Measurements from ENCODE around the gene FFAR3. TPM values are rescaled to one million over a fixed set of nuclear protein-coding genes. Genes with fewer than 3 reads are reported as not detected.

Gene FFAR3
- total RNA-seq, 6 donors from 2014 or later: 0.24 TPM; not detected in 5

GRCh38 chr19:35362261-35363000 is 4.2 kb downstream of the FFAR3 start:
- H3K4me1 ChIP-seq: peaks cover 0 to 10% (median 7%) of the 10 kb centered on the region in 4 donors
- 82 to 83% methylated on average over 6 to 12 of the region's 14 CpGs for WGBS, 2 donors
- no peak overlapping the region for H3K4me3 ChIP-seq
- no peaks in the 10 kb centered on the region for H3K9me3 ChIP-seq
- no peaks in the 10 kb centered on the region for H3K27me3 ChIP-seq
- DNase-seq (peak in 1 of 2 donors; percentile 32), ATAC-seq (ENCODE audit: low FRiP score in 2 of 2) (no peak)
- H3K27ac ChIP-seq: no peak overlapping the region
- no peak for TF ChIP-seq POLR2AphosphoS5 (IDR thresholded peaks at IDR 0.05)
- TF ChIP-seq, protein P1, sequence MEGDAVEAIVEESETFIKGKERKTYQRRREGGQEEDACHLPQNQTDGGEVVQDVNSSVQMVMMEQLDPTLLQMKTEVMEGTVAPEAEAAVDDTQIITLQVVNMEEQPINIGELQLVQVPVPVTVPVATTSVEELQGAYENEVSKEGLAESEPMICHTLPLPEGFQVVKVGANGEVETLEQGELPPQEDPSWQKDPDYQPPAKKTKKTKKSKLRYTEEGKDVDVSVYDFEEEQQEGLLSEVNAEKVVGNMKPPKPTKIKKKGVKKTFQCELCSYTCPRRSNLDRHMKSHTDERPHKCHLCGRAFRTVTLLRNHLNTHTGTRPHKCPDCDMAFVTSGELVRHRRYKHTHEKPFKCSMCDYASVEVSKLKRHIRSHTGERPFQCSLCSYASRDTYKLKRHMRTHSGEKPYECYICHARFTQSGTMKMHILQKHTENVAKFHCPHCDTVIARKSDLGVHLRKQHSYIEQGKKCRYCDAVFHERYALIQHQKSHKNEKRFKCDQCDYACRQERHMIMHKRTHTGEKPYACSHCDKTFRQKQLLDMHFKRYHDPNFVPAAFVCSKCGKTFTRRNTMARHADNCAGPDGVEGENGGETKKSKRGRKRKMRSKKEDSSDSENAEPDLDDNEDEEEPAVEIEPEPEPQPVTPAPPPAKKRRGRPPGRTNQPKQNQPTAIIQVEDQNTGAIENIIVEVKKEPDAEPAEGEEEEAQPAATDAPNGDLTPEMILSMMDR (IDR thresholded peaks at IDR 0.05): no peak
- TF ChIP-seq POLR2A (IDR thresholded peaks at IDR 0.05): no peak
- no peak for TF ChIP-seq EP300 (IDR thresholded peaks at IDR 0.05)
- no peaks in the 10 kb centered on the region for H3K36me3 ChIP-seq

DNA sequence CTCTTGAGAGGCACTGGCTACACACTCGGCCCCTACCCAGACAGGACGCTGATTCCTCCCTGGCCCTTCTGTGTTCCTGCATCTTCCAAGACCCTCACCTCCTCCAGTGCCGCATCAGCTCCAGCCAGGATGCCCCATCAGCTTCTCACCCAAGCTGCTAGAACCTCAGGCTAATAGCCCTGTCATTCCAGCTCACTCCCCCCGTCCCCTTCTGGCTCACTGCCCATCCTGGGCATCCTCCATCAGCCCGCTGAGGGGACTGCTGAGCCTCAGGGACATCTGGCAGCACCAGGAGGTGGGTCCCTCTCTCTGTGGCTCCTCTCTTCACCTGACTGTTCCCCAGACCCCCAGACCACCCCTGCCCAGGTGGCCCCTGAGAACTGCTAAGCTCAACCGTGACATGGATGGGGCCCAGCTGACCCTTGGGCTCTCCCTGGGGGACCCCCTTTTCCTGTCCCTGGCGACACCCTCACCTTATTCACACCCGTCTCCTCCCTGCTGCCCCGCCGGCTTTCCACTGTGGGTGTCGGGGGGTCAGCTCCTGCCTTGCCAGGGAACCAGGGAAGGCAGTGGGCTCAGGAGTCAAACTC is 4.8 kb downstream of the FFAR3 start:
- Histone ChIP-seq H3K4me3 (no peak overlapping the region), H3K27me3 (no peaks in the 10 kb centered on the region), H3K9me3 (no peaks in the 10 kb centered on the region), H3K36me3 (no peaks in the 10 kb centered on the region), H3K27ac (no peak overlapping the region), H3K4me1 (peaks cover 0 to 3% (median 1%) of the 10 kb centered on the region in 4 donors)
- TF ChIP-seq POLR2A (IDR thresholded peaks at IDR 0.05): no peak
- TF ChIP-seq POLR2AphosphoS5 (IDR thresholded peaks at IDR 0.05): no peak
- TF ChIP-seq EP300 (IDR thresholded peaks at IDR 0.05): no peak
- TF ChIP-seq, protein P1 (IDR thresholded peaks at IDR 0.05): no peak
- ATAC-seq (ENCODE audit: low FRiP score in 2 of 2): no peak
- no peak for DNase-seq
- 90 to 92% methylated on average over 7 to 9 of the region's 11 CpGs for WGBS, 2 donors

DNA sequence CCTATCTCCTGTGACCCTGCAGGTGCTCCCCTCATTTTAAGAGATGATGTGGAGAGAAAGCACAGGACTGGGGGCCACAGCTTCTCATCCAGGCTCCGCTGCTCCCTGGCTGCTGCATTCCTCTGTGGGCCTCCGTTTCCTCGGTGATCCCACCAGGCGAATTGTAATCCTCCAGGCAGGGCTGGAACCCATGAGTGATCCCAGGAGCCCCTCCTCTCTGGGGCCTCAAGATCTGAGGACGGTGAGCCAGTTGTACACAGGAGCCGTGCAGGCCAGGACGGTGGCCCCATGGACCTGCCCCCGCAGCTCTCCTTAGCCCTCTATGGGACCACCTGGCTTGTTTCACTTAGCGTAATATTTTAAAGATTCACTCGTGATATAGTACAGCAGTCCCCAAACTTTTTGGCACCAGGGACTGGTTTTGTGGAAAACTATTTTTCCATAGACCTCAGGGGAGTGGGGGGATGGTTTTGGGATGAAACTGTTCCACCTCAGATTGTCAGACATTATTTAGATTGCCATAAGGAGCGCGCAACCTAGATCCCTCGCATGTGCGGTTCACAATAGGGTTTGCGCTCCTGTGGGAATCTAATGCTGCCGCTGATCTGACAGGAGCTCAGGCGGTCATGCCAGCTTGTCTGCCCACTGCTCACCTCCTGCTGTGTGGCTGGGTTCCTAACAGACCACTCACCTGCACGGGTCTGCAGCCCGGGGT is 5.6 kb downstream of the FFAR3 start:
- TF ChIP-seq, protein P1 (IDR thresholded peaks at IDR 0.05): no peak
- no peak for TF ChIP-seq EP300 (IDR thresholded peaks at IDR 0.05)
- no peak for TF ChIP-seq POLR2AphosphoS5 (IDR thresholded peaks at IDR 0.05)
- no peak for TF ChIP-seq POLR2A (IDR thresholded peaks at IDR 0.05)
- 80 to 86% methylated on average over 4 to 19 of the region's 19 CpGs for WGBS, 2 donors
- no peak for DNase-seq
- no peak for ATAC-seq (ENCODE audit: low FRiP score in 2 of 2)
- no peak overlapping the region for H3K27ac ChIP-seq
- H3K9me3 ChIP-seq: no peaks in the 10 kb centered on the region
- H3K4me3 ChIP-seq: no peak overlapping the region
- no peaks in the 10 kb centered on the region for H3K4me1 ChIP-seq
- H3K27me3 ChIP-seq: no peaks in the 10 kb centered on the region
- no peaks in the 10 kb centered on the region for H3K36me3 ChIP-seq

DNA sequence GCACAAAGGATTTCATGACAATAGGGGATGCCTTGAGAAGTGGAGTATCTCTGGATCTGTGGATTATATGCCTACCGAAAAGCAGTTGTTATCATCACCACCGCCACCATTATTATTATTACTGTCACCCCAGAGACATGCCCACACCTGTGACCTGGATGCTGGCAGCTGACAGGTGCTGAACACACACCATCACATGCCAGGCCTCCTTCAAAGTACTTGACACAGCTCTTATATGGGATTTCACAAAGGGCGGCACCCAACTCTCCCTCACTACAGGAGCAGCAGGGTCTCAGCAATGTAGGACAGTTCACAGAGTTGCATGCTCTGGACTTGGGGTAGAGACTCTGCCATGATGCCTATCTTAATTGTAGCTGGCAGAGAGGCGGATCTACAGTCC is 7.0 kb downstream of the FFAR3 start:
- WGBS, 2 donors: 81% methylated on average over 4 of the region's 4 CpGs; no CpG with 5 or more reads in 1 of the 2 donors
- Histone ChIP-seq H3K4me3 (no peak overlapping the region), H3K9me3 (no peaks in the 10 kb centered on the region), H3K4me1 (no peaks in the 10 kb centered on the region), H3K36me3 (no peaks in the 10 kb centered on the region), H3K27me3 (no peaks in the 10 kb centered on the region), H3K27ac (no peak overlapping the region)
- ATAC-seq (ENCODE audit: low FRiP score in 2 of 2) (no peak), DNase-seq (peak in 1 of 2 donors; percentile 58)
- no peak for TF ChIP-seq POLR2A (IDR thresholded peaks at IDR 0.05)
- TF ChIP-seq, protein P1 (IDR thresholded peaks at IDR 0.05): no peak
- TF ChIP-seq POLR2AphosphoS5 (IDR thresholded peaks at IDR 0.05): no peak
- no peak for TF ChIP-seq EP300 (IDR thresholded peaks at IDR 0.05)
